ENCODE results near the gene STK11. TPM values are rescaled to one million over a fixed set of nuclear protein-coding genes. Genes with fewer than 3 reads are reported as not detected.

STK11 gene
- total and polyA plus RNA-seq, 2 experiments from 2014 or later = 19.4 to 96.5 TPM

- Mint-ChIP-seq H3K4me3 (peak overlapping the region; percentile 38; the same call in 1 of the 3 replicates), H3K36me3 (ENCODE audit: low read depth) (peaks cover 8% of the 10 kb centered on the region; the same call in 2 of the 3 replicates)
- peaks cover 5% of the 10 kb centered on the region; the same call in 1 of the 2 replicates for H4K20me1 ChIP-seq (replicated peaks; ENCODE audit: insufficient read depth)
These were observed 35.4 kb upstream of the STK11 start for GRCh38 chr19:1169921-1170885.

More at GRCh38 chr19:1169921-1170885, 35.4 kb upstream of the STK11 start:
- Mint-ChIP-seq H3K4me1 (peaks cover 25% of the 10 kb centered on the region), H3K27ac (peak overlapping the region; percentile 96), H3K27me3 (ENCODE audit: insufficient read depth, low read depth, poor library complexity) (peaks cover 23% of the 10 kb centered on the region), H3K9me3 (no peaks in the 10 kb centered on the region; the same call in 2 of the 3 replicates)
- Histone ChIP-seq H2AFZ (no peak overlapping the region), H3F3A (replicated peaks; ENCODE audit: low read depth) (peaks cover 25% of the 10 kb centered on the region; the same call in 1 of the 2 replicates), H3K4me2 (no peak overlapping the region), H3K27me3 (ENCODE audit: insufficient read depth) (no peaks in the 10 kb centered on the region), H3K9me2 (ENCODE audit: insufficient read depth) (no peaks in the 10 kb centered on the region), H3K4me1 (ENCODE audit: insufficient read depth) (no peaks in the 10 kb centered on the region; the same call in 1 of the 2 replicates), H3K27ac (ENCODE audit: low read depth) (peak overlapping the region; percentile 50; the same call in 1 of the 2 replicates), H3K4me3 (no peak overlapping the region), H3K36me3 (ENCODE audit: insufficient read depth) (no peaks in the 10 kb centered on the region), H3K79me2 (replicated peaks; ENCODE audit: insufficient read depth) (peaks cover 63% of the 10 kb centered on the region)
- ATAC-seq (no peak), DNase-seq (ENCODE audit: low spot score) (no peak)
- TF ChIP-seq ZNF462 (CRISPR knock-in tag; IDR thresholded peaks at IDR 0.05) (no peak), ETS1 (IDR thresholded peaks at IDR 0.05) (no peak), NANOG (IDR thresholded peaks at IDR 0.05; ENCODE audit: borderline replicate concordance) (no peak), ZNF331 (CRISPR knock-in tag; IDR thresholded peaks at IDR 0.05; ENCODE audit: low read depth) (no peak), EZH2phosphoT487 (IDR thresholded peaks at IDR 0.05; ENCODE audit: unreplicated experiment) (no peak), CREB1 (CRISPR knock-in tag; IDR thresholded peaks at IDR 0.05; ENCODE audit: low read depth) (no peak), CTCF (conservative IDR thresholded peaks at IDR 0.05; ENCODE audit: low read depth in 2 of 2) (no peak)

Measured in GM23338 (cell line).